GM19099 (cell line): ENCODE results near the gene FOXRED1.

ENCODE experiments used
- POLR2A ChIP-seq: IDR thresholded peaks from 3 replicates; pipeline ENCODE4 v1.6.1; 2011; ENCODE audit warnings: low read depth; ENCODE audit not compliant: insufficient read length; ENCODE audit errors: extremely low read depth

The FOXRED1 gene

GRCh38 chr11:126268708-126269579, at the start of gene FOXRED1, which contains the start of gene SRPRA:
Gene FOXRED1 (plus strand): TSS chr11:126269154. CDS start chr11:126269207, 53 bp downstream.
Gene SRPRA (minus strand): TSS chr11:126268895. CDS start chr11:126268804, 91 bp downstream.
- peak; percentile 88 for TF ChIP-seq POLR2A

- TF ChIP-seq POLR2A: no peak
Measured at GRCh38 chr11:126219547-126219946, 49.4 kb upstream of the FOXRED1 start.

DNA sequence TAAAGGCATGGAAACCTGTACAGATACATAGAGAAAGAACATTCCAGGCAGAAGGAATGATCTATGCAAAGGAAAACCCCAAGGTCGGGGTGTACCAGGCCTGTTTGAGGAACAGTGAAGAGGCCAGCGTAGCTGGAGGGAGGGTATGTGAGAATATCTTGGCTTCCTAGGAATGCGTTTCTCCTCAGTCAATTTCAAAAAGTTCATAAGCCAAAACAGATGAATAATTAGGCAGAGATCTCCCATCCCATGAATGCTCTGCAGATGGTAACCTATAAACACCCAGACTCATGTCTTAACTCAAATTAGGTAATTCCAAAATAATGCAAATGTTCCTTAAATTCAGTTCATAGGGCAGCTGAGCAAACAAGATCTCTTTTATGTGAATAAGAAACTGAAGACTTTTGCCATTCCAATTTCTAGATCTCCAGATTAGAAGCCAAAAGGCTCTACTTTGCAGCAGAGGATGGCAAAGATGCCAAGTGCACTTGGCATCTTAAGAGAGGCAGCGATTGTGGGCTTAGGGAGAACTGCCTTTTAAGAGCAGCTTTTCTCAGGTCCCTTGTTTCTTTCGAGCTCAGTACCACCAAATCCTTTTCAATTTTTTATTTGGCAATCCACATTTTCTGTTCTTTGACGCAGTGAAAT, 44.2 kb upstream of the FOXRED1 start:
- no peak for TF ChIP-seq POLR2A

GRCh38 chr11:126225295-126225665, 43.7 kb upstream of the FOXRED1 start:
- no peak for TF ChIP-seq POLR2A

DNA sequence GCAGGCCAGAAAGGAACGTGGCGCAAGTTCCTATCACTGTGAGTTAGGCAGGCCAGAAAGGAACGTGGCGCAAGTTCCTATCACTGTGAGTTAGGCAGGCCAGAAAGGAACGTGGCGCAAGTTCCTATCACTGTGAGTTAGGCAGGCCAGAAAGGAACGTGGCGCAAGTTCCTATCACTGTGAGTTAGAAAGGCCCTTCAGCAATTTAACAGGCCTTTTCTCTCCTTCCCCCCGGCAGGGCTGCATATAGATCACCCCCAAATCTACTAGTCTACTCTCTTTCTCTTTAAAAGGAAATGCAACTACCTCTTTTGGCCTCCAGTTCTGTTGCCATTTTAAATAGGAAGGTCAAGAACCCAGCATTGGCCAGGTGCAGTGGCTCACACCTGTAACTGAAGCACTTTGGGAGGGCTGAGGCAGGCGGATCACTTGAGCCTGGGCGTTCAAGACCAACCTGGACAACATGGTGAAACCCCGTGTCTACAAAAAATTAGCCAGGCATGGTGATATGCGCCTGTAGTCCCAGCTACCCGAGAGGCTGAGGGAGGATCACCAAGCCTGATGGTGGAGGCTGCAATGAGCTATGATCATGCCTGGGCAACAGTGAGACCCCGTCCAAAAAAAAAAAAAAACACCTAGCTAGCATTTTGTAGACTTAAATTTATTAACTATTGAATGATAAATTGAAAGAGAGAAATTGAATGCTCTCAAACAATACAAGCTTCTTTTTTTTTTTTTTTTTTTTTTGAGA, 42.4 kb upstream of the FOXRED1 start:
- TF ChIP-seq POLR2A: no peak

- TF ChIP-seq POLR2A: no peak
Measured at GRCh38 chr11:126229858-126230540, 39.0 kb upstream of the FOXRED1 start.

DNA sequence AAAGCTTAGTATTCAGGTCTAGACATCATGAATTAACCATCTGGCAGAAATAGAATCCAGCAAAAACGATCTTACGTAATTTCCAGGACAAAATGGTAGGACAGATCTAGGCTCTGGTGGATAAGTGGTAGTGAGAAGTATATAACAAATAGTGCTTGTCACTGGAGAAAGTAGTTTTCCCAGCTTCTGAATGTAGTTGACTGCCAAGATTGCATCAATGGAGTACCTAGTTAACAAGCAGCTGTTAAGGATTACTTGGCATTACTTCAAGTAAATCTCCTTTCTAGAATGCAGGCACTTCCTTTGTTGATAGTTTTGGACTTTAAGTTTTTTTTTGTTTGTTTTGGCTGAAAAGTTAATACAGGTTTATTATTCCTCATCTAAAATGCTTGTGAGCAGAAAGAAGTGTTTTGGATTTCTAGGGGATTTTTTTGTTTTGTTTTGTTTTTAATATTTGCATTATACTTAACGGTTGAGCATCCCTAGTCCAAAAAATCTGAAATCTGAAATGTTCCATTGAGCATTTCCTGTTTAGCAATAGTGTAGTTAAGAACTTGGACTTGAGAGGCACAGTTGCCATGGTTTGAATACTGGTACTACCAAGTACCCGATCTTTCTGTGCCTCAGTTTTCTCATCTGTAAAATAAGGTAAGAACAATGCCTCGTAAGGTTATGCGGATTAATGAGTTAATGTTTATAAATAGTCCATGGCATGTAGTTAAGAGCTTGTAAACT, 37.1 kb upstream of the FOXRED1 start:
- TF ChIP-seq POLR2A: no peak

- no peak for TF ChIP-seq POLR2A
Measured at GRCh38 chr11:126232683-126233082, 36.3 kb upstream of the FOXRED1 start.

DNA sequence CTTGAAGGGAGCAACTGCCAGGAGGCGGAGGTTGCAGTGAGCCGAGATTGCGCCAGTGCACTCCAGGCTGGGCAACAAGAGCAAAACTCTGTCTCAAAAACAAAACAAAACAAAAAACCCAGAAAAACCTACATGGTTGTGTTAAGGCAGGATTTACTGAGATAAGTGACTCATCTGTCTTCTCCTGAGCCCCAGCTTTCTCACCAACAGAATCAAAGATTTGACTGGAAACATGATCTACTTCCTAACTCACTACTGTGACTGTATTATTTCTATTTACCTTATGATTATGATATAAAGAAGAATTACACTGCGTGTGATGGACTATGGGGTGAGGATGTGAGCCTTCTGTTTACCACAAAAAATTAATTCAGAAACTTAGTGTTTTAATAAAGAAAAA, 35.6 kb upstream of the FOXRED1 start:
- TF ChIP-seq POLR2A: no peak

- TF ChIP-seq POLR2A: no peak
Measured at GRCh38 chr11:126246636-126247035, 22.3 kb upstream of the FOXRED1 start.

- TF ChIP-seq POLR2A: no peak
Measured at GRCh38 chr11:126253265-126253664, 15.7 kb upstream of the FOXRED1 start.

- TF ChIP-seq POLR2A: no peak
Measured at GRCh38 chr11:126254819-126255218, 14.1 kb upstream of the FOXRED1 start.

- TF ChIP-seq POLR2A: no peak
Measured at GRCh38 chr11:126256216-126256615, 12.7 kb upstream of the FOXRED1 start.

DNA sequence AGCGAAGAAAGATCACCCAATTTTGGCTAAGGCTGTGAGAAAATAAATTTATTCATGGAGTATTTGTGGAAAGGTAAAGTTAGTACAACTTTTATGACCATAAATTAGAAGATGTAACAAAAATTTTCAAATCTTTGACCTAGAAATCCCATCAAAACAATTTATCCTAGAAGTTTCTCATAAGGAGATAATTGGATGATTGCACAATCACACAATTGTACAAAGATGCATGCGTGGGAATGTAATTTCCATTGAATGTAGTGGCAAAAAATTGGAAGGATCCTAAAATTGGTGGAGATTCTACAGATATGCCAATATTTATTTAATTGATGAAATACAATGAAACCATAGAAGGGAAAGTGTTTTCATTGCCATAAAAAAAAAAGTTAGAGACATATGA, 11.8 kb upstream of the FOXRED1 start:
- TF ChIP-seq POLR2A: no peak
